Gastroesophageal sphincter (tissue), 4 donors: ENCODE data around the gene EHMT1. TPM values are rescaled to one million over a fixed set of nuclear protein-coding genes. Genes with fewer than 3 reads are reported as not detected.

Experiments used
- ATAC-seq: fragments of 150-250 bp; one replicate; pipeline ENCODE4 v1.9.1; 2016; ENCODE audit warnings: mild to moderate bottlenecking, moderate library complexity
- H3K27ac ChIP-seq, 4 donors: fragments of 200-600 bp; sonication (generic) in 3 of 4; 1 replicate in 3 of 4; 2 replicates in 1 of 4; pipeline ENCODE4 v1.5.1; 2016 to 2019
- H3K27me3 ChIP-seq: fragments of 200-600 bp; sonication (generic); one replicate; pipeline ENCODE4 v1.5.1; 2019
- H3K36me3 ChIP-seq, 2 donors: fragments of 200-600 bp; sonication (generic); one replicate each; pipeline ENCODE4 v1.5.1; 2019; ENCODE audit warnings: control low read depth in 1 of 2
- H3K4me1 ChIP-seq, 3 donors: fragments of 200-600 bp; sonication (generic); 1 replicate in 2 of 3; 2 replicates in 1 of 3; pipeline ENCODE4 v1.5.1; 2016 to 2019; ENCODE audit warnings: control low read depth in 2 of 3
- H3K4me3 ChIP-seq, 2 donors: fragments of 200-600 bp; sonication (generic); one replicate each; pipeline ENCODE4 v1.5.1; 2019; ENCODE audit warnings: mild to moderate bottlenecking in 1 of 2, moderate library complexity in 1 of 2
- H3K9me3 ChIP-seq, 3 donors: fragments of 200-600 bp; sonication (generic); one replicate each; pipeline ENCODE4 v1.5.1; 2017 to 2019; ENCODE audit warnings: control low read depth in 2 of 3
- EP300 ChIP-seq: sonication (generic); formaldehyde crosslinking; IDR thresholded peaks from one replicate; pipeline ENCODE4 v1.6.1; 2017; ENCODE audit warnings: antibody characterized with exemption, mild to moderate bottlenecking
- POLR2A ChIP-seq, 2 donors: fragments of 450-650 bp; IDR thresholded peaks; one replicate each; pipeline ENCODE4 v1.6.1; 2017; ENCODE audit warnings: antibody characterized with exemption in 2 of 2, mild to moderate bottlenecking in 2 of 2, moderate library complexity in 1 of 2
- POLR2AphosphoS5 ChIP-seq: sonication (generic); formaldehyde crosslinking; IDR thresholded peaks from one replicate; pipeline ENCODE4 v1.6.1; 2017; ENCODE audit warnings: antibody characterized with exemption
- WGBS, 2 donors: methylation state at CpG; one replicate each; pipeline ENCODE4 v1.1.5; 2018; ENCODE audit warnings: low coverage in 1 of 2; 5-methylcytosine and 5-hydroxymethylcytosine counted together
- total RNA-seq, 4 donors: library from RNA; depleted of rRNA; stranded (reverse); fragments of >200 nt; gene quantifications; one replicate each; pipeline ENCODE4 v1.1.0, GENCODE V29; 2016
- TF ChIP-seq, protein P1 (sequence below), 4 experiments: fragments of 200-600 bp in 2 of 4; fragments of 450-650 bp in 2 of 4; sonication (generic) in 1 of 4; IDR thresholded peaks; one replicate each; pipeline ENCODE4 v1.5.1; 2017 to 2019; ENCODE audit warnings: antibody characterized with exemption in 4 of 4, mild to moderate bottlenecking in 2 of 4, moderate library complexity in 2 of 4

EHMT1 gene
- total RNA-seq, 4 donors from 2014 or later: 49.2 to 79.7 (median 64.7) TPM

GRCh38 chr9:137866226-137867141 is 247.7 kb downstream of the EHMT1 start:
- no peaks in the 10 kb centered on the region for H3K4me1 ChIP-seq
- 20 to 25% methylated on average over 4 to 6 of the region's 21 CpGs for WGBS, 2 donors
- TF ChIP-seq, protein P1, sequence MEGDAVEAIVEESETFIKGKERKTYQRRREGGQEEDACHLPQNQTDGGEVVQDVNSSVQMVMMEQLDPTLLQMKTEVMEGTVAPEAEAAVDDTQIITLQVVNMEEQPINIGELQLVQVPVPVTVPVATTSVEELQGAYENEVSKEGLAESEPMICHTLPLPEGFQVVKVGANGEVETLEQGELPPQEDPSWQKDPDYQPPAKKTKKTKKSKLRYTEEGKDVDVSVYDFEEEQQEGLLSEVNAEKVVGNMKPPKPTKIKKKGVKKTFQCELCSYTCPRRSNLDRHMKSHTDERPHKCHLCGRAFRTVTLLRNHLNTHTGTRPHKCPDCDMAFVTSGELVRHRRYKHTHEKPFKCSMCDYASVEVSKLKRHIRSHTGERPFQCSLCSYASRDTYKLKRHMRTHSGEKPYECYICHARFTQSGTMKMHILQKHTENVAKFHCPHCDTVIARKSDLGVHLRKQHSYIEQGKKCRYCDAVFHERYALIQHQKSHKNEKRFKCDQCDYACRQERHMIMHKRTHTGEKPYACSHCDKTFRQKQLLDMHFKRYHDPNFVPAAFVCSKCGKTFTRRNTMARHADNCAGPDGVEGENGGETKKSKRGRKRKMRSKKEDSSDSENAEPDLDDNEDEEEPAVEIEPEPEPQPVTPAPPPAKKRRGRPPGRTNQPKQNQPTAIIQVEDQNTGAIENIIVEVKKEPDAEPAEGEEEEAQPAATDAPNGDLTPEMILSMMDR (IDR thresholded peaks at IDR 0.05): no peak
- TF ChIP-seq EP300 (no peak), POLR2A (IDR thresholded peaks at IDR 0.05) (no peak), POLR2AphosphoS5 (no peak)
- ATAC-seq: no peak
- no peak overlapping the region for H3K4me3 ChIP-seq
- H3K27me3 ChIP-seq: peaks cover 11% of the 10 kb centered on the region
- H3K27ac ChIP-seq: no peak overlapping the region
- H3K9me3 ChIP-seq: peaks cover 0 to 15% (median 0%) of the 10 kb centered on the region in 3 donors
- H3K36me3 ChIP-seq: peaks cover 0 to 4% of the 10 kb centered on the region in 2 donors

DNA sequence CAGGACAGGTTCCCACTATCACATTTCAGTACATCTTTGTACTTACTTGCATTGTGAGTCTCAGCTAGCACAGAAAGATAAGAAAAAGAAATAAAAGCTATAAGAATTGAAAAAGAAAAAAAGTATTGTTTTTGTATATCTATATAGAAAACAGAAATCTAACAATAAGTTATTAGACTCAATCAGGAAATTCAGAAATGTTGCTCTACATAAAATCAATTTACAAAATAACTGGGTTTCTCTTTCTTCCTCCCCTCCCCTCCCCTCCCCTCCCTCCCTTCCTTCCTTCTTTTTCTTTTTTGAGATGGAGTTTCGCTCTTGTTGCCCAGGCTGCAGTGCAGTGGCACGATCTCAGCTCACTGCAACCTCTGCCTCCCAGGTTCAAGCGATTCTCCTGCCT is 251.6 kb downstream of the EHMT1 start:
- Histone ChIP-seq H3K9me3 (peaks cover 0 to 15% (median 0%) of the 10 kb centered on the region in 3 donors), H3K27me3 (peaks cover 25% of the 10 kb centered on the region), H3K4me3 (no peak overlapping the region), H3K27ac (no peak overlapping the region), H3K4me1 (no peaks in the 10 kb centered on the region), H3K36me3 (no peaks in the 10 kb centered on the region)
- no peak for ATAC-seq
- 67 to 83% methylated on average over 1 of the region's 3 CpGs for WGBS, 2 donors
- TF ChIP-seq, protein P1 (IDR thresholded peaks at IDR 0.05): no peak
- TF ChIP-seq EP300: no peak
- TF ChIP-seq POLR2A (IDR thresholded peaks at IDR 0.05): no peak
- no peak for TF ChIP-seq POLR2AphosphoS5

DNA sequence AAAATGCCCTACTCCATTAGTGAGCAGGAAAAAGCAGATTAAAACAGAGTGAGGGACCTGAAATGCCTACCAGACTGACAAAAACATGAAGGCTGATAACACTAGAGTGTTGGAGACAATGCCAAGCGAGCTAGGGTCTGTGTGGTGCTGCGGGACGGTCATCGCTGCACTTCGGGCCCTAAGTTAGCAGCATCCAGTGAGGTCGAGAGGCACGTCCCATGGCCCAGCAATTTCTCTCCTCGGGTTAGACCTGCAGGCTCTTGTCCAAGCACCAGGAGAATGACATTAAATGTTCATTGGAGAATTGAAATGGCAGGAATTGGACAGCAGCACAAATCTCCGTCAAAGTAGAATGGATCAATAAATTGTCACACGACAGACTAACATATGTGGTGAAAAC is 253.5 kb downstream of the EHMT1 start:
- H3K27me3 ChIP-seq: peaks cover 37% of the 10 kb centered on the region
- ATAC-seq: no peak
- 83 to 85% methylated on average over 6 to 7 of the region's 10 CpGs for WGBS, 2 donors
- H3K36me3 ChIP-seq: no peaks in the 10 kb centered on the region
- H3K27ac ChIP-seq: no peak overlapping the region
- no peak overlapping the region for H3K4me3 ChIP-seq
- peaks cover 0 to 15% (median 0%) of the 10 kb centered on the region in 3 donors for H3K9me3 ChIP-seq
- no peak for TF ChIP-seq POLR2A (IDR thresholded peaks at IDR 0.05)
- no peaks in the 10 kb centered on the region for H3K4me1 ChIP-seq

DNA sequence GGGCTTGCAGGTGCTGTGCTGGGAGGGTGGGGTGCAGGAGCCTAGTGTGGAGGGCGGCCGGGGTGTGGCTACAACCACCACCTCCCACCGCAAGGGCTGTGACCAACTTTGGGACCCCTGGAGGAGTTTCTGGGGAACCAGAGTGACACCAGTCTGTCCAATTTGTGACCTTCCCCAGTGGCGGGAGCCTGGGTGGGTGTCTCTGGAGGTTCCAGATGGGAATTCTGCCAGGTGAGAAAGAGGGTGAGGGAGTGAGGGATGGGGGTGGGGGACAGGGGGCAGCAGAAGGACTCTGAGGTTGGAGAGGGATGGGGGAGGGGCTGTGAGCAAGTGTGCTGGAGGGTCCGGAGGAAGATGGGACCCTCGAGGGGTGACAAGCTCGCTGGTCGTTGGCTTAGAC is 254.6 kb downstream of the EHMT1 start:
- TF ChIP-seq EP300: no peak
- Histone ChIP-seq H3K9me3 (peaks cover 0 to 15% (median 0%) of the 10 kb centered on the region in 3 donors), H3K27me3 (peaks cover 44% of the 10 kb centered on the region), H3K4me3 (no peak overlapping the region), H3K36me3 (no peaks in the 10 kb centered on the region), H3K27ac (no peak overlapping the region), H3K4me1 (peaks cover 0 to 8% (median 4%) of the 10 kb centered on the region in 3 donors)
- ATAC-seq: no peak
- 86 to 89% methylated on average over 3 to 5 of the region's 8 CpGs for WGBS, 2 donors

GRCh38 chr9:137873858-137874362 is 255.1 kb downstream of the EHMT1 start:
- peaks cover 49% of the 10 kb centered on the region for H3K27me3 ChIP-seq
- ATAC-seq: no peak
- TF ChIP-seq, protein P1 (IDR thresholded peaks at IDR 0.05): no peak
- TF ChIP-seq POLR2AphosphoS5: no peak
- TF ChIP-seq POLR2A (IDR thresholded peaks at IDR 0.05): no peak
- TF ChIP-seq EP300: no peak

GRCh38 chr9:137875354-137875753 is 256.5 kb downstream of the EHMT1 start:
- H3K27ac ChIP-seq: no peak overlapping the region
- ATAC-seq: no peak

More at GRCh38 chr9:137873858-137874362, 255.1 kb downstream of the EHMT1 start:
- Histone ChIP-seq H3K36me3 (no peaks in the 10 kb centered on the region), H3K9me3 (peaks cover 0 to 10% (median 0%) of the 10 kb centered on the region in 3 donors), H3K27ac (no peak overlapping the region), H3K4me1 (peaks cover 0 to 12% (median 5%) of the 10 kb centered on the region in 3 donors), H3K4me3 (no peak overlapping the region)
- whole genome bisulfite sequencing, 2 donors: 78% methylated on average over 9 of the region's 9 CpGs

More at GRCh38 chr9:137875354-137875753, 256.5 kb downstream of the EHMT1 start:
- Histone ChIP-seq H3K4me1 (peaks cover 0 to 12% (median 5%) of the 10 kb centered on the region in 3 donors), H3K4me3 (no peak overlapping the region), H3K27me3 (peaks cover 63% of the 10 kb centered on the region), H3K9me3 (no peaks in the 10 kb centered on the region), H3K36me3 (no peaks in the 10 kb centered on the region)
- WGBS, 2 donors: 77% methylated on average over 4 of the region's 14 CpGs; no CpG with 5 or more reads in 1 of the 2 donors
- TF ChIP-seq EP300 (no peak), POLR2A (IDR thresholded peaks at IDR 0.05) (no peak), POLR2AphosphoS5 (no peak)
- TF ChIP-seq, protein P1 (IDR thresholded peaks at IDR 0.05): no peak
